HG03565 (cell line): ENCODE results near the gene SOX15.
A peak's percentile ranks its signal among the peaks of the same experiment; 100 is the strongest.

ENCODE experiments used
- ATAC-seq: cut with Tn5 transposase; IDR thresholded peaks from one replicate; pipeline ENCODE4 v1.9.1; 2021; ENCODE audit warnings: mild to moderate bottlenecking, moderate library complexity; ENCODE audit not compliant: unreplicated experiment

Gene SOX15

DNA sequence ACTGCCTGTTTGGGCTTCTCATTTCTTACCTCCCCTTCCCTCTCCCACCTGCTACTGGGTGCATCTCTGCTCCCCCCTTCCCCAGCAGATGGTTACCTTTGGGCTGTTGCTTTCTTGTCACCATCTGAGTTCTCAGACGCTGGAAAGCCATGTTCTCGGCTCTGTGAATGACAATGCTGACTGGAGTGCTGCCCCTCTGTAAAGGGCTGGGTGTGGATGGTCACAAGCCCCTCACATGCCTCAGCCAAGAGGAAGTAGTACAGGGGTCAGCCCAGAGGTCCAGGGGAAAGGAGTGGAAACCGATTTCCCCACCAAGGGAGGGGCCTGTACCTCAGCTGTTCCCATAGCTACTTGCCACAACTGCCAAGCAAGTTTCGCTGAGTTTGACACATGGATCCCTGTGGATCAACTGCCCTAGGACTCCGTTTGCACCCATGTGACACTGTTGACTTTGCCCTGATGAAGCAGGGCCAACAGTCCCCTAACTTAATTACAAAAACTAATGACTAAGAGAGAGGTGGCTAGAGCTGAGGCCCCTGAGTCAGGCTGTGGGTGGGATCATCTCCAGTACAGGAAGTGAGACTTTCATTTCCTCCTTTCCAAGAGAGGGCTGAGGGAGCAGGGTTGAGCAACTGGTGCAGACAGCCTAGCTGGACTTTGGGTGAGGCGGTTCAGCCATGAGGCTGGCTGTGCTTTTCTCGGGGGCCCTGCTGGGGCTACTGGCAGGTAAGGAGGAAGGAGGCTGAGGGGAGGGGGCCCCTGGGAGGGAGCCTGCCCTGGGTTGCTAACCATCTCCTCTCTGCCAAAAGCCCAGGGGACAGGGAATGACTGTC lies 10.7 kb downstream of the SOX15 start, which contains the start of gene CD68:
CD68 (plus strand) TSS at position 638 of the 833 bp plus-strand sequence; CDS start at position 678, 40 bp downstream.
- ATAC-seq, result no peak

DNA sequence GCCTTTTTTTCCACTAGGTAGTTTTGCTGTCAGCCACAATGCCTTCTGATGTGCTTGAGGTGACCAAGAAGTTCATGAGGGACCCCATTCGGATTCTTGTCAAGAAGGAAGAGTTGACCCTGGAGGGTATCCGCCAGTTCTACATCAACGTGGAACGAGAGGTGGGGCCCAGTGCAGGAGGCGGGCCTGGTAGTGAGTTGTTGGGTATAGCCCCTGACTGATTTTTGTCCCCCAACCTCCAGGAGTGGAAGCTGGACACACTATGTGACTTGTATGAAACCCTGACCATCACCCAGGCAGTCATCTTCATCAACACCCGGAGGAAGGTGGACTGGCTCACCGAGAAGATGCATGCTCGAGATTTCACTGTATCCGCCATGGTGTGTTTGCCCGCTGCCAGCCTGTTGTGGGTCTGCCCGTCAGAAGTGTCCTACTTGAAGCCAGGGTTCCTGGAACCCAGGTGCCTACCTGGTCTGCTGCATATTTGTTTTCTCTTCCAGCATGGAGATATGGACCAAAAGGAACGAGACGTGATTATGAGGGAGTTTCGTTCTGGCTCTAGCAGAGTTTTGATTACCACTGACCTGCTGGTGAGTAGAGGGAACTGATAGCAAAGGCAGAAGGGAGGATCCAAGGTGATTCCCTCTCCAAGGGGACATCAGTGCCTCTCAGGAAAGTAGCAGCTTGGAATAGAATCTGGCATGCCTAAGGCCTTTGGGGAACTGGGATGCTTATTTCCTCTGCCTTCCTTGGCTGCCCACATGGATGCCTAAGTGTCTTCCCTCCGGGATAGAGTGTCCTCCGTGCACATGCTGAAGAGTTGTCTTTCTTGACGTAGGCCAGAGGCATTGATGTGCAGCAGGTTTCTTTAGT lies 12.3 kb downstream of the SOX15 start:
- no peak for ATAC-seq

DNA sequence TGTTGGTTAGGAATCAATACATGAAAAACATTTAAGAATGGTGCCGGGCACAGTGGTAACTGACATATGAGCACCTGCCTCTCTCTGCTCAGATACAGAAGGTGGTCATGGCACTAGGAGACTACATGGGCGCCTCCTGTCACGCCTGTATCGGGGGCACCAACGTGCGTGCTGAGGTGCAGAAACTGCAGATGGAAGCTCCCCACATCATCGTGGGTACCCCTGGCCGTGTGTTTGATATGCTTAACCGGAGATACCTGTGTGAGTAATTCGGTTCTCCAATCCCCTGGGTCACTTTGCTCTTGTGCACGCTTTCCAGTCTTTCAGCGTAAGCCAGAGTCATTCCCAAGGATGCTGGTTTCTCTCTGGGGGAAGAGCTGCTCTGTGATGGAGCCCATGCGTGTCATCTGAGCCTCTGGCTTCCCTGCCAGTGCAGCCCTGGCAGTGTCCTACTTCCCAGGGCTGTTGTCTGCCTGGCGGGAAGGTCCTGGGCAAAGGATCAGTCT lies 13.4 kb downstream of the SOX15 start:
- no peak for ATAC-seq

DNA sequence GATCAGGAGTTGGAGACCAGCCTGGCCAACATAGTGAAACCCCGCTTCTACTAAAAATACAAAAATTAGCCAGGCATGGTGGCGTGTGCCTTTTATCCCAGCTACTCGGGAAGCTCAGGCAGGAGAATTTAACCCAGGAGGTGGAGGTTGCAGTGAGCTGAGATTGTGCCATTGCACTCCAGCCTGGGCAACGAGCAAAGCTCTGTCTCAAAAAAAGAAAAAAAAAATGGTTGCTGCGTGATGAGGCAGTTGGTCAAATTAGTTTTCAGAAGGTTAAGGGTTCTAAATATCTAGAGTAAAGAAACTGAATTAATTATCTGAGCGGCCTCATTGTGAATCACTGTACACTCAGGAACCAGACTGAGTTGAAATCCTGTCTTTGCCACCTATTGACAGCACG lies 13.9 kb downstream of the SOX15 start:
- no peak for ATAC-seq

DNA sequence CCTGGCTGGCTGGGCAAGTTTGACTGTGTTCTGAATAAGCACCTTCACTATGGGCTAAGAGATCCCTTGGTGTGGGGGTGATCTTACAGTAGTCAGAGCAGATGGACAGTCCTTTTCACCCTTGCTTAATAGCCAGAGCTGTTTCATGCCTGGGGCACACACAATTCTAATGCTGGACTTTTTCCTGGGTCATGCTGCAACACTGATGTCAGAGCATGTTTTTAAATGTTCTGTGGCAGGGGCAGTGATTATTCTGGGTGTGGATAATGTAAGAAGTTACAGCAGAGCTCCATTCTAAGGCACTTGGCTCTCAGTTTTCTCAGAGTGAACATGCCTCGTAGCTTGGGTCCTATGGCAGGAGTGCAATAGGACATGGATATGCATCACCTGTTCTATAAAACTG lies 14.4 kb downstream of the SOX15 start:
- ATAC-seq, result no peak

DNA sequence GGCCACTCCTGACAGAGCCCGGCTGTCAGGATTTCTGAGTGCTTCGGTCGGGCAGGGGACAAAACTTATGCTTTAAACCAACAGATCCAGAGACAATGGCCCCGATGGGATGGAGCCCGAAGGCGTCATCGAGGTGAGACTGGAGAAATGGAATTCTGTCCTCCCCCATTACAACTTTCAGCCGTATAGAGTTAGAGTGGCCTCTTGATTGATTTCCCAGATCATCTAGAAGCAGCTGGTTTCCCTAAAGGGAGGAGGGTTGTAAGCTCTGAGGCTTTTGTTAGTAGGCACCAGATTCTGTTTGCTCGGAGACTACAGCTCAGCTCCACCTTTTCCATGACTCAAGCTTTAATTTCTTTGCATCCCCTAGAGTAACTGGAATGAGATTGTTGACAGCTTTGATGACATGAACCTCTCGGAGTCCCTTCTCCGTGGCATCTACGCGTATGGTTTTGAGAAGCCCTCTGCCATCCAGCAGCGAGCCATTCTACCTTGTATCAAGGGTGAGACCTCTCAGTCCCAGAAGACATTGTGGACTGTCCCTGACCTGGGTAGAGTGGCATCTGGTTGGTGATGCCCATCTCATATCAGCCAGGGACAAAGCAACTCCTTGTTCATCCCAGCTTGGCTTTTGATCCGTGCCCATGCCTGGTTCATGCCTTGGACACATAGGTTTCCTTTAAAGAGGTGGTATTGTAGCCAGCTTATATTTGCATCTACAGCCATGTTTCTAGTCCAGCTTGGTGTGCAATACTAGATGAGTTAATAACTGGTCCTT lies 15.5 kb downstream of the SOX15 start:
- no peak for ATAC-seq

DNA sequence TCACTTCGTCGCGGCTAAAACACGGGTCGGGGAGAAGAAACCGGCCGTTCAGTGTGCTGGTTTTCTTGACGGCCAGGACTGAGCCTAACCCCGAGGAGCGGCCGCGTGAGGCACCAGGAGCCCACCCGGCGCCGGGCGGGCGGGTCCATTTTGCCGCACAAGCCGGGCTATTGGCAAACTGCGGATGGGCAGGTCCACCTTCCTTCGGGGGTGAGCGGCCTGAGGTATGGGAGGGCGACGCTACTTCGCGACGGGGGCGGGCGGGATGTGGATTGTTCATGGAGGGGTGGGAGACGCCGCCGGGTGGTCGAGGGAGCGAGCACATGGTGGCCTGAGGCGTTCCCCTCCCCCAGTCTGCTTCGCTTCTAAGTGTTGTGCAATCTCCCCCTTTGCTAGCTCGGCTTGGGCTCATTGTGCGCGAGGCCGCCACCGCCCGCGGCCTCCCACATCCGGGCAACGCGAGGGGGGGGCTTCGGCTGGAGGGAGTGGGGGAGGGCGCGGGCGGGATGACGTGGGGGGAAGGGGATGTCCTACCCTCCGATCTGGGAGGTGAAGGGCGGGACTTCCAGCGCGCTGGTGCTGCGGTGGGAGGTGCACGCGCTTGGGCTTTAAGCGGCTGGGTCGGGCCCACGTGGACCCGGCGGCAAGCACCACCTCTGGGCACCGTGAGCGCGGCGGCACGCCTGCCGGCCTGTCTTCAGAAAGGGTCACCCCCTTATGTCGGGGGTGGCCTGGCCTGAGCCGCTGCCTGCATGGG lies 16.4 kb downstream of the SOX15 start:
- no peak for ATAC-seq

DNA sequence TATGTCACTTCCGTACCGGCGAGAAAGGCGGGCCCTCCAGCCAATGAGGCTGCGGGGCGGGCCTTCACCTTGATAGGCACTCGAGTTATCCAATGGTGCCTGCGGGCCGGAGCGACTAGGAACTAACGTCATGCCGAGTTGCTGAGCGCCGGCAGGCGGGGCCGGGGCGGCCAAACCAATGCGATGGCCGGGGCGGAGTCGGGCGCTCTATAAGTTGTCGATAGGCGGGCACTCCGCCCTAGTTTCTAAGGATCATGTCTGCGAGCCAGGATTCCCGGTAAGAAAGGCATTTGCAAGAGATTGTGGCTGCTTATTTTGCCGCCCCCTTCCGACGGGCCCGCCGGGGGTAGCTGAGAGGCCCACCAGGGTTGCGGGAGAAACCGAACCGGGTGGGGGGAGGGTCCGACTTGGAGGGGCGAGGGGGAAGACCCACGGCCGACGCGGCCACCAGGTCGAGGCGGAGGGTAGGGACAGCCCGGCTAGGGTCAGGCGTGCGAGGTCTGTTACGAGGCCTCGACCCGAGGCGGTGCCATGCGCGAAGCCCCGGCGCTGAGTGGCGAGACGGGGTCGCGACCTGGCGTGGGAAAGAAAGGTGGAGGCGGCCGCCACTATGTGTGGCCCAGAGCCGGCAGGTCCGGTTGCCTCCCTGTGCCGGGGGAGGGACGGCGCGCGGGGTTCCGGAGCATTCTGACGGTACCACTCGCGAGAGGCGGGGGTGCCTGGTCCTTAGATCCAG lies 17.1 kb downstream of the SOX15 start:
- ATAC-seq, result peak; percentile 90

DNA sequence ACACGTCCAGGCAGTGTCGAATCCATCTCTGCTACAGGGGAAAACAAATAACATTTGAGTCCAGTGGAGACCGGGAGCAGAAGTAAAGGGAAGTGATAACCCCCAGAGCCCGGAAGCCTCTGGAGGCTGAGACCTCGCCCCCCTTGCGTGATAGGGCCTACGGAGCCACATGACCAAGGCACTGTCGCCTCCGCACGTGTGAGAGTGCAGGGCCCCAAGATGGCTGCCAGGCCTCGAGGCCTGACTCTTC lies 17.6 kb downstream of the SOX15 start:
- no peak for ATAC-seq

DNA sequence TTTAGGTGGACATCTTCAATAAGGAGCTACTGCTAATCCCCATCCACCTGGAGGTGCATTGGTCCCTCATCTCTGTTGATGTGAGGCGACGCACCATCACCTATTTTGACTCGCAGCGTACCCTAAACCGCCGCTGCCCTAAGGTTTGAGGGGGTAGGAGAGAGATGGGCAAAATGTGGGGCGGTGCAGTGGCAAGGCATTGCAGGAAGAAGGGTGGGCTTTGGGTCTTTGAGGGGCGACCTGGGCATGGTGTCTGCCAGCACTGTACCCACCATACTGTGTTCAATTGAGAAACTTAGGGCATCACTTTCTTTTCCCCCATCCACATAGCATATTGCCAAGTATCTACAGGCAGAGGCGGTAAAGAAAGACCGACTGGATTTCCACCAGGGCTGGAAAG lies 19.5 kb downstream of the SOX15 start:
- ATAC-seq, result no peak

DNA sequence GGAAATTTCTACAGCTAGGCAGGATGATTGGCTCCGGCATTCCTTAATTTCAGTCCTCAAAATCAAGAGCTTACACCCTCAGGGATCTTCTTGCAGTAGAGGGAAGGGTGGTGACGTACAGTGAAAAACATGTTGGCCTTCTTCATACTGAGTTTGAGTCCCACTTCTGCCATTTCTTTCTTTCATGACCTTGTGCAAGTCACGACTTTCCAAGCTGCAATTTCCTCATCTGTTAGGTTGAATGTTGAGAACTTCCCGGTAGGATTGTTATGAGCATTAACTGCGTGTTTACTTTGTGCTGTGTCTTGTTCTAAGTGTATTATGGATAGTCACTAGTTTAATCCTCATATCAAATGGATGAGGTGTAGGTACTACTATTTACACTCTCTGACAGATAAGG lies 20.3 kb downstream of the SOX15 start:
- no peak for ATAC-seq

DNA sequence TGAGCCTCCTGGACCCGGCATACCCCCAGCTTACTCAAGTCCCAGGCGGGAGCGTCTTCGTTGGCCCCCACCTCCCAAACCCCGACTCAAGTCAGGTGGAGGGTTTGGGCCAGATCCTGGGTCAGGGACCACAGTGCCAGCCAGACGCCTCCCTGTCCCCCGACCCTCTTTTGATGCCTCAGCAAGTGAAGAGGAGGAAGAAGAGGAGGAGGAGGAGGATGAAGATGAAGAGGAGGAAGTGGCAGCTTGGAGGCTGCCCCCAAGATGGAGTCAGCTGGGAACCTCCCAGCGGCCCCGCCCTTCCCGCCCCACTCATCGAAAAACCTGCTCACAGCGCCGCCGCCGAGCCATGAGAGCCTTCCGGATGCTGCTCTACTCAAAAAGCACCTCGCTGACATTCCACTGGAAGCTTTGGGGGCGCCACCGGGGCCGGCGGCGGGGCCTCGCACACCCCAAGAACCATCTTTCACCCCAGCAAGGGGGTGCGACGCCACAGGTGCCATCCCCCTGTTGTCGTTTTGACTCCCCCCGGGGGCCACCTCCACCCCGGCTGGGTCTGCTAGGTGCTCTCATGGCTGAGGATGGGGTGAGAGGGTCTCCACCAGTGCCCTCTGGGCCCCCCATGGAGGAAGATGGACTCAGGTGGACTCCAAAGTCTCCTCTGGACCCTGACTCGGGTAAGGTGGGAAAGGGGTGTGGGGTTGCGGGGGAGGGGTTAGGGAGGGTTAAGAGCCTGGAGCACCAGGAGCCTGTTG lies 26.6 kb downstream of the SOX15 start:
- no peak for ATAC-seq

DNA sequence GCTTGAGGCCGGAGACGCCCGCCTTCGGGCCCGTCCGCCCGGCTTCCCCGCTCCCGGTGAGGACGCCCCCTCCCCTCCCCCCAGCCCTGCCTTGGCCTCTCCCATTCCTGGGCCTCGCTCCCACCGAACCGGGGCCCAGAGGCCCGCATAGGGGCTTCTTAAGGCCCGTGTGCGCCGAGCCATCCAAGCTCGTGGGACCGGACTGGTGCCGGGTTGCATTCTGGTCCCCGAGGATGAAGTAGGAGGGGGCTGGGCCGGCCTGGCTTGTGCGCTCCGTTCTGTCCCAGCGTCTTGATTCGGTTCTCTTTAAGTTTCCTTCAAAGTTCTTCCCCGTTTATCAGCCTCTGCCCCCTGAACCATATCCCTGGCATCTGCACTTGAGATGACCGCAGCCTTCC lies 27.7 kb downstream of the SOX15 start:
- no peak for ATAC-seq

DNA sequence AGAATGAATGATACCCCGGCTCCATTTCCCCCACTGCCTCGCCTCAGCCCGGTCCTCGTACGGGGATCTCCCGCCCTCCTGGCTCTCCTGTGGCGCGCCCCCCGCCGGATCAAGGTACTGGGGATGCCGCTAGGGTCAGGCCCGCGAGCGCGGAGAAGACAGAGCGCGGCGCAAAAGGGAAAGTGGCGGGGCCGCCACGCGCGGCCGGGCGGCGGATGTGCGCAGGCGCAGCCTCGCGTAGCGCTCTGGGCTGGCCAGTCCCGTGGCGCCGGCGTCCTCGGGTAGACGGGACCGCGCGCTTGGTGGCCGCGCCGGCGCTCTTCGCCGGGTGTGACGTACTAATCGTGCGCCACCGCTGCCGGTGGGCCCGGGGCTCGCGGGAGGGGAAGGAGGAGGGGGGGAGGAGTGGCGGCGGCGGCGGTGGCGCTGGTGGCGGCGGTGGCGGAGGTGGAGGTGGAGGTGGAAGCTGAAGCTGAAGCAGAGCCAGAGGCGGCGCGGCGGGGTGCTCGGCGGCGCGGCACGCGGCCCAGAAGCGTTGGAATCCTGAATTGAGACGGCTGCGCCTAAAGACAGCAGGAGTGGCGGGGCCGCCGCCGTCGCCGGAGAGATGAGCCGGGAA lies 28.2 kb downstream of the SOX15 start, which contains the start of gene SENP3:
SENP3 (plus strand) TSS at position 331 of the 619 bp plus-strand sequence. CDS start 1,158 bp downstream, outside the sequence.
- peak; percentile 69 for ATAC-seq

DNA sequence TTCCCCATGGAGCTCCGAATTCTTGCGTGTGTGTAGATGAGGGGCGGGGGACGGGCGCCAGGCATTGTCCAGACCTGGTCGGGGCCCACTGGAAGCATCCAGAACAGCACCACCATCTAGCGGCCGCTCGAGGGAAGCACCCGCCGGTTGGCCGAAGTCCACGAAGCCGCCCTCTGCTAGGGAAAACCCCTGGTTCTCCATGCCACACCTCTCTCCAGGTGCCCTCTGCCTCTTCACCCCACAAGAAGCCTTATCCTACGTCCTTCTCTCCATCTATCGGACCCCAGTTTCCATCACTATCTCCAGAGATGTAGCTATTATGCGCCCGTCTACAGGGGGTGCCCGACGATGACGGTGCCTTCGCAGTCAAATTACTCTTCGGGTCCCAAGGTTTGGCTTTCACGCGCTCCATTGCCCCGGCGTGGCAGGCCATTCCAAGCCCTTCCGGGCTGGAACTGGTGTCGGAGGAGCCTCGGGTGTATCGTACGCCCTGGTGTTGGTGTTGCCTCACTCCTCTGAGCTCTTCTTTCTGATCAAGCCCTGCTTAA lies 28.8 kb downstream of the SOX15 start:
- peak; percentile 35 for ATAC-seq

DNA sequence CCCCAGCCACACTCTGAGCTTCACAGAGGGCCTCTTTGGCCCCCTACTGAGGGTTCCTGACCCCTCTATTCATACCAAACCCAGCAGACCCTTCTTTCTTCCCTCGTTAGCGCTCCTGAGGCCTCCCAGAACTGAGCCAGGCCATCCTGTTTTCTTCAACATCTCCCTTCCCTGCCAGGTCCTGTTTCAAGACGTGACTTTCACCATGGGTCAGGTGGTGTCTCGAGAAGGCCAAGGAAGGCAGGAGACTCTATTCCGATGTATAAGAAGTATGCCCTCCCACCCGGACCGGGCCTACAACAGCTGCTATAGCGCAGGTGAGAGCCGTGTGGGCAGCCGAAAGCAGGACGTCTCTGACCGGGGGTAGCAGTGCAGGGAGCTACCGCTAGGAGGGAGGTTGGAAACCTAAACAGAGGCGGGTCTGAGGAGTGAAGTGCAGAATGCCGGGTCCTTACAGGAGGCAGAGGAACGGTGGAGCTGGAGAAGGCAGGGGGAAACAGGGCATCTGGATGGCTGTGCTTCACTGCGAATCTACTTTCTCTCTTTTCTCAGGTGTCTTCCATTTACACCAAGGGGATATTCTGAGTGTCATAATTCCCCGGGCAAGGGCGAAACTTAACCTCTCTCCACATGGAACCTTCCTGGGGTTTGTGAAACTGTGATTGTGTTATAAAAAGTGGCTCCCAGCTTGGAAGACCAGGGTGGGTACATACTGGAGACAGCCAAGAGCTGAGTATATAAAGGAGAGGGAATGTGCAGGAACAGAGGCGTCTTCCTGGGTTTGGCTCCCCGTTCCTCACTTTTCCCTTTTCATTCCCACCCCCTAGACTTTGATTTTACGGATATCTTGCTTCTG lies 29.5 kb downstream of the SOX15 start:
- no peak for ATAC-seq
